GM12878 (cell line): ENCODE results near the gene S100A11. TPM values are rescaled to one million over a fixed set of nuclear protein-coding genes. Genes with fewer than 3 reads are reported as not detected.

Experiments
- ATAC-seq: fragments of 200-7000 bp; cut with Tn5 transposase; 3 replicates; pipeline ENCODE4 v1.9.1; 2020; ENCODE audit warnings: mild to moderate bottlenecking, moderate library complexity
- BruUV-seq: library from RNA; stranded (reverse); fragments of 400-500 nt; replicated peaks from 2 replicates; lab custom pipeline; 2021; lab: Mats Ljungman, UMichigan
- CTCF ChIA-PET: fragments of 300-600 bp; sonication (Branson Sonifier 250); formaldehyde crosslinking; extraction: SDS; loops from one replicate; lab custom pipeline; 2021; ENCODE audit warnings: inconsistent platforms; lab: Yijun Ruan, JAX
- POLR2A ChIA-PET: fragments of 350-600 bp; formaldehyde crosslinking; extraction: SDS; loops from one replicate; lab custom pipeline; 2021; ENCODE audit warnings: inconsistent platforms; lab: Charles Lee
- RAD21 ChIA-PET: fragments of 300-600 bp; sonication (Branson Sonifier 250); formaldehyde crosslinking; loops from one replicate; lab custom pipeline; 2023; ENCODE audit warnings: antibody characterized with exemption; ENCODE audit not compliant: unreplicated experiment; lab: Charles Lee
- SMC1A ChIA-PET: fragments of 300-600 bp; sonication (Branson Sonifier 250); formaldehyde crosslinking; loops from one replicate; lab custom pipeline; 2023; ENCODE audit not compliant: unreplicated experiment, uncharacterized antibody; lab: Charles Lee
- DNase-seq: peaks from one replicate; pipeline ENCODE4 v3.0.0-alpha.2; 2011; ENCODE audit warnings: low read depth, low spot score
- FAIRE-seq: peaks from 3 replicates; lab custom pipeline; 2011; peaks lifted over from hg19 to GRCh38; lab: Jason Lieb, UNC
- H2AFZ ChIP-seq: 2 replicates; pipeline ENCODE4 v1.6.0; 2011; ENCODE audit warnings: low read depth, low read length, control low read depth; ENCODE audit not compliant: control insufficient read depth
- H3K27ac ChIP-seq: 2 replicates; pipeline ENCODE4 v1.5.1; 2011; ENCODE audit warnings: control low read depth; ENCODE audit not compliant: control insufficient read depth, insufficient read depth
- H3K27me3 ChIP-seq, 2 experiments: replicated peaks in 1 of 2; 2 replicates each; pipeline versions ENCODE4 v1.6.0 to v1.6.1; 2011; ENCODE audit warnings: low read length in 1 of 2; ENCODE audit not compliant: control insufficient read depth in 2 of 2, insufficient read depth in 2 of 2
- H3K36me3 ChIP-seq, 2 experiments: 2 replicates each; pipeline ENCODE4 v1.5.1; 2011; ENCODE audit warnings: low read length in 1 of 2; ENCODE audit not compliant: control insufficient read depth in 2 of 2, insufficient read depth in 2 of 2
- H3K4me1 ChIP-seq: 2 replicates; pipeline ENCODE4 v1.6.1; 2011; ENCODE audit warnings: mild to moderate bottlenecking, low read length, moderate library complexity, mixed read lengths; ENCODE audit not compliant: control insufficient read depth, insufficient read depth
- H3K4me2 ChIP-seq: 2 replicates; pipeline ENCODE4 v1.6.0; 2011; ENCODE audit warnings: control low read depth; ENCODE audit not compliant: control insufficient read depth, insufficient read depth
- H3K4me3 ChIP-seq: fragments of 200-600 bp; sonication (generic); 2 replicates; pipeline ENCODE4 v1.5.1; 2016
- H3K79me2 ChIP-seq: 2 replicates; pipeline ENCODE4 v1.6.0; 2011; ENCODE audit warnings: low read length; ENCODE audit not compliant: control insufficient read depth, insufficient read depth
- H3K9ac ChIP-seq: 2 replicates; pipeline ENCODE4 v1.8.0; 2011; ENCODE audit warnings: low read length, control low read depth, mixed read lengths; ENCODE audit not compliant: control insufficient read depth, insufficient read depth
- H3K9me3 ChIP-seq: replicated peaks from 3 replicates; pipeline ENCODE4 v1.5.1; 2011; ENCODE audit warnings: mild to moderate bottlenecking, low read length; ENCODE audit not compliant: control insufficient read depth, insufficient read depth
- H4K20me1 ChIP-seq: 2 replicates; pipeline ENCODE4 v1.6.0; 2011; ENCODE audit not compliant: control insufficient read depth, insufficient read depth
- CHD2 ChIP-seq: IDR thresholded peaks from 2 replicates; pipeline ENCODE4 v1.6.1; 2011; ENCODE audit warnings: low read depth, low read length, improper control_type of control experiment, borderline replicate concordance
- EZH2 ChIP-seq: IDR thresholded peaks from 2 replicates; pipeline ENCODE4 v1.6.1; 2012; ENCODE audit warnings: low read depth, mild to moderate bottlenecking, control low read depth, inconsistent platforms, low read length, borderline replicate concordance; ENCODE audit not compliant: control insufficient read depth
- NFIC ChIP-seq: IDR thresholded peaks from 2 replicates; pipeline ENCODE4 v1.6.1; 2012; ENCODE audit warnings: low read depth, mild to moderate bottlenecking, inconsistent platforms, low read length, moderate library complexity
- PML ChIP-seq: IDR thresholded peaks from 2 replicates; pipeline ENCODE4 v1.6.1; 2012; ENCODE audit warnings: low read length, inconsistent platforms
- POU2F2 ChIP-seq: IDR thresholded peaks from 3 replicates; pipeline ENCODE4 v1.6.1; 2011; ENCODE audit warnings: low read depth, mild to moderate bottlenecking, low read length, borderline replicate concordance
- SREBF1 ChIP-seq: IDR thresholded peaks from 2 replicates; pipeline ENCODE4 v1.6.1; 2012; ENCODE audit warnings: mild to moderate bottlenecking, low read length
- WGBS: methylation state at CpG from one replicate; pipeline ENCODE4 v1.1.6; 2016; ENCODE audit warnings: low lambda C conversion rate; ENCODE audit not compliant: insufficient replicate concordance, insufficient coverage; ENCODE audit errors: missing lambda C conversion rate; 5-methylcytosine and 5-hydroxymethylcytosine counted together
- in situ Hi-C: fragments of 300-500 bp; cut with MboI; formaldehyde crosslinking; loops from 9 replicates; pipeline ENCODE4 v1.14.3; 2018; ENCODE audit warnings: mixed read lengths
- intact Hi-C: fragments of 100-400 bp; cut with micrococcal nuclease; formaldehyde crosslinking; loops from one replicate; pipeline ENCODE4 v1.14.2; 2022; ENCODE audit not compliant: unreplicated experiment
- polyA plus RNA-seq, 11 experiments: library from polyadenylated mRNA; depleted of rRNA in 4 of 11; unstranded in 6 of 11; stranded (reverse) in 5 of 11; fragments of >200 nt; fragmentation: Nextera tagmentation in 4 of 11; fragmentation: Illumina TruSeq in 1 of 11; extraction: Ambion mirVana in 4 of 11; extraction: Trizol in 1 of 11; gene quantifications; 1 replicate in 1 of 11; 2 replicates in 10 of 11; pipeline versions ENCODE4 v1.2.1 to v1.2.3, GENCODE V29; 2011 to 2016; ENCODE audit warnings: inconsistent platforms in 2 of 11, missing spikeins in 2 of 11, low read depth in 1 of 11
- total RNA-seq, 4 experiments: library from RNA; depleted of rRNA in 3 of 4; stranded (reverse); fragments of >200 nt in 3 of 4; fragmentation: Illumina TruSeq in 1 of 4; extraction: Trizol in 1 of 4; gene quantifications; 2 replicates each; pipeline versions ENCODE4 v1.2.1 to v1.2.3, GENCODE V29; 2013 to 2021
- TF ChIP-seq, protein P1 (sequence below): fragments of 450-650 bp; IDR thresholded peaks from 2 replicates; pipeline ENCODE4 v1.6.1; 2017; ENCODE audit warnings: mild to moderate bottlenecking

S100A11 gene
- total and polyA plus RNA-seq, 10 of the 15 experiments (the other 5 are each of a cell fraction or from before 2014, with no cell fraction given) = 9.0 to 134 (median 62.7) TPM

DNA sequence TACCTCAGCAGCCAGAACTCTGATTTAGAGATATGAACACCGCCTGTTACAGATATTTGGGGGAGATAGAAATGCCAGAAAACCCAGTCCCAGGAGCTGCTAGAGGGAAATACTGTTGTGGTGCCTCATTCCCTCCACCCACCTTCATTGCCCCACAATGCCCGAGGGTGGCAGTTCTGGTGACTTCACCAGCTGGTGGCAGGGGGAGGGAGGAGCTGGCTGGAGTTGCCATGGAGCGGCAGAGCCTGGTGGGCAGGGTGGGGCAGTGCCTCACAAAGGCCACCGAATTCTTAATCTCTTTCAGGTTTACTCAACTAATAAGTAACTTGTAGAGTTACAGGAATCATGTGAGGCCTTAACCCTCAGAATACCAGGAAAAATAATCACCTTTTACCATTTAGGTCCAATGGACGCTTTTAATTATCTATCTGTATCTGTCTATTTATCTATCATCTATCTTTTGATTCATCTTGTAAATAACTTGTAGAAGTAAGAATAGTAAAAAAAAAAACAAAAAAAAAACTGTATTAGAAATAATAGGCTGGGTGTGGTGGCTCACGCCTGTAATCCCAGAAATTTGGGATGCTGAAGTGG lies 11.7 kb upstream of the S100A11 start:
- Histone ChIP-seq H3K27me3 (peaks cover 0 to 6% of the 10 kb centered on the region in 2 experiments; a peak in 1 of 4 replicates), H3K4me3 (no peak overlapping the region), H3K4me2 (peak overlapping the region; percentile 61), H3K9me3 (no peaks in the 10 kb centered on the region; the same call in 2 of the 3 replicates), H2AFZ (peak overlapping the region; percentile 80), H3K36me3 (no peaks in the 10 kb centered on the region), H3K79me2 (no peaks in the 10 kb centered on the region), H4K20me1 (no peaks in the 10 kb centered on the region), H3K4me1 (peaks cover 15% of the 10 kb centered on the region), H3K9ac (peak overlapping the region; percentile 36), H3K27ac (peak overlapping the region; percentile 80)
- WGBS = 39% methylated on average over 6 of the region's 6 CpGs
- ChIA-PET CTCF (interaction anchor here (0.7 to 10.5 kb wide), 6 partner anchors 13 to 411 kb away, joined by 3 to 106 read pairs (median 22); partner anchors contain the start of gene S100A11), POLR2A (no interaction called here), RAD21 (interaction anchor here (0.7 to 1.6 kb wide), 2 partner anchors 12 to 411 kb away, joined by 3 to 7 read pairs; partner anchors contain the start of gene S100A11), SMC1A (interaction anchor here (0.9 to 3.4 kb wide), 3 partner anchors 14 to 410 kb away, joined by 3 to 13 read pairs (median 3); no protein-coding TSS in a partner anchor)
- ATAC-seq (peak; percentile 50), FAIRE-seq (no peak), DNase-seq (no peak)
- TF ChIP-seq POU2F2 (no peak), EZH2 (no peak), SREBF1 (no peak), PML (0 out of 2 replicates have a peak, but pooled peaks have one; percentile 8), NFIC (peak; percentile 24; the same call in 1 of the 2 replicates), CHD2 (no peak)
- TF ChIP-seq, protein P1, sequence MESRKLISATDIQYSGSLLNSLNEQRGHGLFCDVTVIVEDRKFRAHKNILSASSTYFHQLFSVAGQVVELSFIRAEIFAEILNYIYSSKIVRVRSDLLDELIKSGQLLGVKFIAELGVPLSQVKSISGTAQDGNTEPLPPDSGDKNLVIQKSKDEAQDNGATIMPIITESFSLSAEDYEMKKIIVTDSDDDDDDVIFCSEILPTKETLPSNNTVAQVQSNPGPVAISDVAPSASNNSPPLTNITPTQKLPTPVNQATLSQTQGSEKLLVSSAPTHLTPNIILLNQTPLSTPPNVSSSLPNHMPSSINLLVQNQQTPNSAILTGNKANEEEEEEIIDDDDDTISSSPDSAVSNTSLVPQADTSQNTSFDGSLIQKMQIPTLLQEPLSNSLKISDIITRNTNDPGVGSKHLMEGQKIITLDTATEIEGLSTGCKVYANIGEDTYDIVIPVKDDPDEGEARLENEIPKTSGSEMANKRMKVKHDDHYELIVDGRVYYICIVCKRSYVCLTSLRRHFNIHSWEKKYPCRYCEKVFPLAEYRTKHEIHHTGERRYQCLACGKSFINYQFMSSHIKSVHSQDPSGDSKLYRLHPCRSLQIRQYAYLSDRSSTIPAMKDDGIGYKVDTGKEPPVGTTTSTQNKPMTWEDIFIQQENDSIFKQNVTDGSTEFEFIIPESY = no peak
- intact Hi-C loops = no loop called here
- in situ Hi-C loops = no loop called here
- no TSS peak for BruUV-seq
